BJ (cell line): ENCODE data around the gene HECTD2. TPM values are rescaled to one million over a fixed set of nuclear protein-coding genes. Genes with fewer than 3 reads are reported as not detected.

Experiments used
- CTCF ChIA-PET: fragments of 350-600 bp; formaldehyde crosslinking; extraction: SDS; loops from one replicate; lab custom pipeline; 2021; ENCODE audit warnings: antibody characterized with exemption, inconsistent platforms; lab: Yijun Ruan, JAX
- POLR2A ChIA-PET: fragments of 300-600 bp; sonication (Branson Sonifier 250); formaldehyde crosslinking; extraction: SDS; loops from one replicate; lab custom pipeline; 2021; ENCODE audit warnings: antibody characterized with exemption; lab: Charles Lee
- DNase-seq: peaks from one replicate; pipeline ENCODE4 v3.0.0-alpha.2; 2011; ENCODE audit warnings: low read depth
- H3K27me3 ChIP-seq: 2 replicates; pipeline ENCODE4 v1.6.0; 2011; ENCODE audit warnings: low read length; ENCODE audit not compliant: control insufficient read depth, insufficient read depth
- H3K36me3 ChIP-seq: 2 replicates; pipeline ENCODE4 v1.5.1; 2011; ENCODE audit warnings: low read length; ENCODE audit not compliant: control insufficient read depth, insufficient read depth
- H3K4me3 ChIP-seq: 2 replicates; pipeline ENCODE4 v1.5.1; 2011; ENCODE audit warnings: low read depth, mild to moderate bottlenecking, control low read depth, low read length
- CTCF ChIP-seq: IDR thresholded peaks from 2 replicates; pipeline ENCODE4 v1.5.1; 2011; ENCODE audit warnings: low read depth, mild to moderate bottlenecking, control low read depth, inconsistent platforms, low read length, moderate library complexity; ENCODE audit not compliant: insufficient read depth
- polyA plus RNA-seq: library from polyadenylated mRNA; depleted of rRNA; stranded (reverse); fragments of >200 nt; gene quantifications from 2 replicates; pipeline ENCODE4 v1.2.3, GENCODE V29; 2011; rRNA removed
- small RNA-seq: library from RNA; depleted of rRNA; stranded (forward); fragments of <200 nt; gene quantifications from one replicate; pipeline ENCODE3, GENCODE V24; 2012; ENCODE audit warnings: low replicate concordance, low read depth; ENCODE audit not compliant: insufficient read length

Gene HECTD2
- polyA plus RNA-seq, 1 experiment = 3.6 TPM

GRCh38 chr10:91562839-91563581 is 152.9 kb downstream of the HECTD2 start:
- no peak overlapping the region for H3K4me3 ChIP-seq
- no peak for DNase-seq
- CTCF ChIA-PET = interaction anchor here (1.8 to 2.0 kb wide), 2 partner anchors 10 to 16 kb away, joined by 6 read pairs; no protein-coding TSS in a partner anchor
- H3K36me3 ChIP-seq = no peaks in the 10 kb centered on the region
- H3K27me3 ChIP-seq = peaks cover 2% of the 10 kb centered on the region; the same call in 1 of the 2 replicates
- TF ChIP-seq CTCF = no peak
- POLR2A ChIA-PET = no interaction called here

GRCh38 chr10:91564026-91564425 is 153.9 kb downstream of the HECTD2 start:
- Histone ChIP-seq H3K27me3 (peaks cover 2% of the 10 kb centered on the region; the same call in 1 of the 2 replicates), H3K4me3 (no peak overlapping the region), H3K36me3 (no peaks in the 10 kb centered on the region)
- TF ChIP-seq CTCF = no peak
- POLR2A ChIA-PET = no interaction called here
- no peak for DNase-seq
- CTCF ChIA-PET = interaction anchor here (1.8 to 2.0 kb wide), 2 partner anchors 11 to 15 kb away, joined by 6 read pairs; no protein-coding TSS in a partner anchor

Small RNA genes lying within 50 kb of the gene (small RNA-seq; reads per million reads assigned to genes)
- gene AL161798.1 (not detected), gene RPS27P1 (not detected)

Other genes with a start within 250 kb of the HECTD2 start
- 10.7 and 18.9 TPM in 2 replicates for gene PCGF5, start 189.7 kb upstream of the HECTD2 start, polyA plus RNA-seq
- gene PPP1R3C, start 222.7 kb downstream of the HECTD2 start, polyA plus RNA-seq = 33.4 and 53.4 TPM in 2 replicates